ENCODE data around the gene DNAH5.

GRCh38 chr5:13780081-13780480, 164.4 kb downstream of the DNAH5 start:
- TF ChIP-seq, protein P1, sequence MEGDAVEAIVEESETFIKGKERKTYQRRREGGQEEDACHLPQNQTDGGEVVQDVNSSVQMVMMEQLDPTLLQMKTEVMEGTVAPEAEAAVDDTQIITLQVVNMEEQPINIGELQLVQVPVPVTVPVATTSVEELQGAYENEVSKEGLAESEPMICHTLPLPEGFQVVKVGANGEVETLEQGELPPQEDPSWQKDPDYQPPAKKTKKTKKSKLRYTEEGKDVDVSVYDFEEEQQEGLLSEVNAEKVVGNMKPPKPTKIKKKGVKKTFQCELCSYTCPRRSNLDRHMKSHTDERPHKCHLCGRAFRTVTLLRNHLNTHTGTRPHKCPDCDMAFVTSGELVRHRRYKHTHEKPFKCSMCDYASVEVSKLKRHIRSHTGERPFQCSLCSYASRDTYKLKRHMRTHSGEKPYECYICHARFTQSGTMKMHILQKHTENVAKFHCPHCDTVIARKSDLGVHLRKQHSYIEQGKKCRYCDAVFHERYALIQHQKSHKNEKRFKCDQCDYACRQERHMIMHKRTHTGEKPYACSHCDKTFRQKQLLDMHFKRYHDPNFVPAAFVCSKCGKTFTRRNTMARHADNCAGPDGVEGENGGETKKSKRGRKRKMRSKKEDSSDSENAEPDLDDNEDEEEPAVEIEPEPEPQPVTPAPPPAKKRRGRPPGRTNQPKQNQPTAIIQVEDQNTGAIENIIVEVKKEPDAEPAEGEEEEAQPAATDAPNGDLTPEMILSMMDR (IDR thresholded peaks at IDR 0.05 in 8 of 11, conservative IDR thresholded peaks at IDR 0.05 in 3 of 11): no peak
- no peak for TF ChIP-seq POLR2A (IDR thresholded peaks at IDR 0.05)
